Astrocyte (in vitro differentiated cells and primary cell): ENCODE data around the gene PEAR1. TPM values are rescaled to one million over a fixed set of nuclear protein-coding genes. Genes with fewer than 3 reads are reported as not detected.

Experiments
- DNase-seq: peaks from one replicate; pipeline ENCODE4 v3.0.0-alpha.2; 2010; ENCODE audit warnings: low read depth
- FAIRE-seq: peaks from 2 replicates; lab custom pipeline; 2011; peaks lifted over from hg19 to GRCh38; lab: Jason Lieb, UNC
- H2AFZ ChIP-seq: 2 replicates; pipeline ENCODE4 v1.6.0; 2012; ENCODE audit warnings: low read depth, low read length, inconsistent platforms
- H3K27ac ChIP-seq: 2 replicates; pipeline ENCODE4 v1.5.1; 2011; ENCODE audit warnings: low read depth, low read length, inconsistent platforms
- H3K27me3 ChIP-seq: 2 replicates; pipeline ENCODE4 v1.6.0; 2011; ENCODE audit warnings: low read length, inconsistent platforms; ENCODE audit not compliant: insufficient read depth
- H3K36me3 ChIP-seq: 2 replicates; pipeline ENCODE4 v1.5.1; 2011; ENCODE audit warnings: low read length, inconsistent platforms; ENCODE audit not compliant: insufficient read depth
- H3K4me1 ChIP-seq: 2 replicates; pipeline ENCODE4 v1.5.1; 2011; ENCODE audit warnings: low read length, inconsistent platforms; ENCODE audit not compliant: insufficient read depth
- H3K4me2 ChIP-seq: 2 replicates; pipeline ENCODE4 v1.6.0; 2012; ENCODE audit warnings: low read length, inconsistent platforms
- H3K4me3 ChIP-seq: 2 replicates; pipeline ENCODE4 v1.5.1; 2011; ENCODE audit warnings: low read depth, mild to moderate bottlenecking, low read length, inconsistent platforms; ENCODE audit not compliant: insufficient read depth
- H3K79me2 ChIP-seq: 2 replicates; pipeline ENCODE4 v1.6.0; 2012; ENCODE audit warnings: mild to moderate bottlenecking, low read length, inconsistent platforms; ENCODE audit not compliant: insufficient read depth
- H3K9ac ChIP-seq: 2 replicates; pipeline ENCODE4 v1.6.0; 2012; ENCODE audit warnings: mild to moderate bottlenecking, low read length, inconsistent platforms
- H3K9me3 ChIP-seq: 2 replicates; pipeline ENCODE4 v1.5.1; 2012; ENCODE audit warnings: low read depth, mild to moderate bottlenecking, low read length, inconsistent platforms; ENCODE audit not compliant: insufficient read depth
- H4K20me1 ChIP-seq: 2 replicates; pipeline ENCODE4 v1.6.0; 2012; ENCODE audit warnings: low read length, inconsistent platforms; ENCODE audit not compliant: insufficient read depth
- H3K27ac Mint-ChIP-seq: one replicate; pipeline ENCODE4 v1.8.0; 2021; ENCODE audit warnings: mild to moderate bottlenecking, mixed read lengths; ENCODE audit not compliant: unreplicated experiment
- H3K27me3 Mint-ChIP-seq: one replicate; pipeline ENCODE4 v1.8.0; 2021; ENCODE audit warnings: low read depth, mixed read lengths; ENCODE audit not compliant: unreplicated experiment
- H3K36me3 Mint-ChIP-seq: one replicate; pipeline ENCODE4 v1.8.0; 2021; ENCODE audit warnings: low read depth, mixed read lengths; ENCODE audit not compliant: unreplicated experiment
- H3K4me1 Mint-ChIP-seq: one replicate; pipeline ENCODE4 v1.8.0; 2021; ENCODE audit warnings: low read depth, mixed read lengths; ENCODE audit not compliant: unreplicated experiment
- H3K4me3 Mint-ChIP-seq: one replicate; pipeline ENCODE4 v1.8.0; 2021; ENCODE audit warnings: mild to moderate bottlenecking, moderate library complexity, mixed read lengths; ENCODE audit not compliant: unreplicated experiment
- H3K9me3 Mint-ChIP-seq: one replicate; pipeline ENCODE4 v1.8.0; 2021; ENCODE audit warnings: mild to moderate bottlenecking, mixed read lengths; ENCODE audit not compliant: unreplicated experiment
- EZH2 ChIP-seq: IDR thresholded peaks from 2 replicates; pipeline ENCODE4 v1.6.1; 2012; ENCODE audit warnings: mild to moderate bottlenecking, low read length, inconsistent platforms; ENCODE audit not compliant: insufficient read depth
- total RNA-seq: library from RNA; stranded (reverse); gene quantifications from 2 replicates; pipeline ENCODE4 v1.2.1, GENCODE V29; 2021
- TF ChIP-seq, protein P1 (sequence below): IDR thresholded peaks from 2 replicates; pipeline ENCODE4 v1.5.1; 2011; ENCODE audit warnings: low read depth, mild to moderate bottlenecking, inconsistent platforms, low read length, moderate library complexity; ENCODE audit not compliant: insufficient read depth

PEAR1 gene
- total RNA-seq, 1 donor from 2014 or later: 17.3 TPM

DNA sequence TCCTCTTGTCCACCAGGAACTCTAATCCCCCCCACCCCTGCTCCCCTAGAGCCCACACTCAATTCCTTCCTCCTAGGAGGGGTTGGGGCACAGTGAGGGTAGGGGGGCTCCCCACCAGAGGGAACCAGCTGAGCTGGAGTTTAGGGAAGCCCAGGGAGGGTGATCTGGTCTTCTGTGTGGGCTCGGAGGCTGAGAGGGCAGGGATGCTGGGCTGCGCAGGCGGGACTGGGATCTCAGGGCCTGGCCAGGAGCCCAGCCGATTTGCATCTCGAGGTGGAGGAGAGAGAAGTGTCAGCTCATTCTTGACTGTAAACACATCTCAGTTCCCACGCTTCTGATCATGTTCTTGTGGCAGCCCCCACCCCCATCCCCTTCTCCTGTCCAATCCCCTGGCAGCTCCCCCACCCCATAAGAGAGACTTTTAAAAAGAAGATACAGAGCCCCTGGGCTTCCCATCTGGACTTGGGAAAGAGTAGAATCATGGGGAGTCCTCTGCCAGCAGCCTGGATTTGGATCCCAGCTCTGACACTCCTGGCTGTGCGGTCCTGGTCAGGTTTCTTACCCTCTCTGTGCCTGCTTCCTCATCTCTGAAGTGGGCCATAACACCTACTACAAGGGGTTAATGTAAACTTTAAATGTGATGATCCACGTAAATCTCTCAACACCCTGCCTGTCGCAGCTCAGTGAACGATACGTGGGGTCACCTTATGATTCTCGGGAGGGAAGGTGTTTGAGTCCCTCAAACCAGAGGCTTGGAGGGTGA lies 6.6 kb downstream of the PEAR1 start:
- H3K4me2 ChIP-seq: peak overlapping the region; percentile 61
- no peak overlapping the region for H3K27ac ChIP-seq
- no peaks in the 10 kb centered on the region for H3K9me3 ChIP-seq
- no peak overlapping the region for H3K4me3 Mint-ChIP-seq
- no peak overlapping the region for H2AFZ ChIP-seq
- DNase-seq: peak; percentile 62
- H3K79me2 ChIP-seq: peaks cover 69% of the 10 kb centered on the region
- peaks cover 30% of the 10 kb centered on the region for H4K20me1 ChIP-seq
- TF ChIP-seq, protein P1, sequence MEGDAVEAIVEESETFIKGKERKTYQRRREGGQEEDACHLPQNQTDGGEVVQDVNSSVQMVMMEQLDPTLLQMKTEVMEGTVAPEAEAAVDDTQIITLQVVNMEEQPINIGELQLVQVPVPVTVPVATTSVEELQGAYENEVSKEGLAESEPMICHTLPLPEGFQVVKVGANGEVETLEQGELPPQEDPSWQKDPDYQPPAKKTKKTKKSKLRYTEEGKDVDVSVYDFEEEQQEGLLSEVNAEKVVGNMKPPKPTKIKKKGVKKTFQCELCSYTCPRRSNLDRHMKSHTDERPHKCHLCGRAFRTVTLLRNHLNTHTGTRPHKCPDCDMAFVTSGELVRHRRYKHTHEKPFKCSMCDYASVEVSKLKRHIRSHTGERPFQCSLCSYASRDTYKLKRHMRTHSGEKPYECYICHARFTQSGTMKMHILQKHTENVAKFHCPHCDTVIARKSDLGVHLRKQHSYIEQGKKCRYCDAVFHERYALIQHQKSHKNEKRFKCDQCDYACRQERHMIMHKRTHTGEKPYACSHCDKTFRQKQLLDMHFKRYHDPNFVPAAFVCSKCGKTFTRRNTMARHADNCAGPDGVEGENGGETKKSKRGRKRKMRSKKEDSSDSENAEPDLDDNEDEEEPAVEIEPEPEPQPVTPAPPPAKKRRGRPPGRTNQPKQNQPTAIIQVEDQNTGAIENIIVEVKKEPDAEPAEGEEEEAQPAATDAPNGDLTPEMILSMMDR: no peak
- no peak for TF ChIP-seq EZH2
- peaks cover 2% of the 10 kb centered on the region for H3K36me3 Mint-ChIP-seq
- H3K4me3 ChIP-seq: no peak overlapping the region
- no peaks in the 10 kb centered on the region for H3K27me3 ChIP-seq
- peaks cover 74% of the 10 kb centered on the region for H3K4me1 ChIP-seq
- H3K36me3 ChIP-seq: no peaks in the 10 kb centered on the region
- peaks cover 57% of the 10 kb centered on the region for H3K4me1 Mint-ChIP-seq
- no peak for FAIRE-seq
- H3K27ac Mint-ChIP-seq: peak overlapping the region; percentile 18
- peak overlapping the region; percentile 33 for H3K9ac ChIP-seq
- peaks cover 3% of the 10 kb centered on the region for H3K9me3 Mint-ChIP-seq
- peaks cover 11% of the 10 kb centered on the region for H3K27me3 Mint-ChIP-seq

DNA sequence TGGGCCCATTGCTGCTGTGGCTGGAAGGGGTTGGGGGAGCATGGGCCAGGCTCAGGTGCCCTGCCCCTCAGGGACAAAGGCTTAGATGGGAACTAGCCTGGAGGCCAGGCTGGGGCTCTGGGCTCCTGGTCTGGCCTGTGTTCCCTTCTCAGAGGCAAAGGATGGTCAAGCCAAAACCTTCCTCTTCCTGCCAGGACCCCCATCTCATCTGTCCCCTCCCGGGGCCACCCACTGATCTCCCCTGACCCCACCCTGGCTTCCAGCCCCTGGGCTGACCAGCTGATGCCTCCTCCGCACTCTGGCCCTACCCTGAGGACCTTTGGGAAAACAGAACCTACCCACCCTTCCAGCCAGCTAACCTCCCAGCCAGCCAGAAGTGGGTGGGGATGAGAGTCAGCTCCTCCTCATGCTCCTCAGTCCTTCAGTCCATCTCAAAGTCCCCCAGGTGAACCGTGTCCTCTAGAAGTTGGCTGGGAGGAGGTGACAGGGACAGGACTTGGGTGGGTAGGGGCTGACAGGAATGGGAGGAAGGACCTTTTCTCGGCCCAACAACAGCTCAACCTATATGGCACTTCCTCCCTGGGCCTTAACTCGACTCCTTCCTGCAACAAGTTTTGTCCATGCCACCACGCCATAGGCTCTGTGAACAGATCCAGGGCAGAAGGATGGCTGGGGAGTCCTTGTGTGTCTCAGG lies 7.5 kb downstream of the PEAR1 start:
- Histone ChIP-seq H3K79me2 (peaks cover 68% of the 10 kb centered on the region), H3K9me3 (peaks cover 3% of the 10 kb centered on the region), H3K27ac (no peak overlapping the region), H3K4me1 (peaks cover 67% of the 10 kb centered on the region), H3K36me3 (no peaks in the 10 kb centered on the region), H3K4me3 (no peak overlapping the region), H2AFZ (no peak overlapping the region), H3K27me3 (no peaks in the 10 kb centered on the region), H3K4me2 (no peak overlapping the region), H3K9ac (no peak overlapping the region), H4K20me1 (peaks cover 30% of the 10 kb centered on the region)
- FAIRE-seq: no peak
- Mint-ChIP-seq H3K27ac (no peak overlapping the region), H3K9me3 (peaks cover 3% of the 10 kb centered on the region), H3K4me3 (no peak overlapping the region), H3K27me3 (peaks cover 11% of the 10 kb centered on the region), H3K36me3 (peaks cover 5% of the 10 kb centered on the region), H3K4me1 (peaks cover 55% of the 10 kb centered on the region)
- no peak for DNase-seq
- TF ChIP-seq EZH2: no peak
- TF ChIP-seq, protein P1: no peak

DNA sequence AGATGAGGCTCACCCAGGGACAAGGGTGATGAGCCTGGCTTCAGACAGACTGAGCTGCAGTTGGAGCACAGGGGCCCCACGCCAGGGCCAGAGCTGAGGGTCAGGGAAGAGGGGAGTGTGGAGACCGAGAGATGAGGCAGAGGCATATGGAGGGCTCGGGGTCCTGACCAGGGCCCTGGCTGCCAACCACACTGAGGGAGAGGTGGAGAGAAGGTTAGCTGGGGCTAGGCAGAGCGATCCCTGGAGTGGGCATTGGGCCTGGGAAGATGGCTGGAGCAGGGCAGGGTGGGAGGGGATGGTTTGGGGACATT lies 8.0 kb downstream of the PEAR1 start:
- H3K4me3 Mint-ChIP-seq: no peak overlapping the region
- peaks cover 6% of the 10 kb centered on the region for H3K9me3 ChIP-seq
- H2AFZ ChIP-seq: no peak overlapping the region
- H3K9me3 Mint-ChIP-seq: peaks cover 3% of the 10 kb centered on the region
- peaks cover 5% of the 10 kb centered on the region for H3K36me3 Mint-ChIP-seq
- peaks cover 11% of the 10 kb centered on the region for H3K27me3 Mint-ChIP-seq
- no peaks in the 10 kb centered on the region for H3K36me3 ChIP-seq
- no peak overlapping the region for H3K4me2 ChIP-seq
- H4K20me1 ChIP-seq: peaks cover 30% of the 10 kb centered on the region
- no peak overlapping the region for H3K27ac Mint-ChIP-seq
- H3K27me3 ChIP-seq: no peaks in the 10 kb centered on the region
- TF ChIP-seq, protein P1: no peak
- no peak for TF ChIP-seq EZH2
- no peak overlapping the region for H3K27ac ChIP-seq
- peaks cover 51% of the 10 kb centered on the region for H3K4me1 Mint-ChIP-seq
- H3K4me1 ChIP-seq: peaks cover 64% of the 10 kb centered on the region
- DNase-seq (no peak), FAIRE-seq (no peak)
- H3K4me3 ChIP-seq: no peak overlapping the region
- no peak overlapping the region for H3K9ac ChIP-seq
- H3K79me2 ChIP-seq: peaks cover 68% of the 10 kb centered on the region
